Measurements from ENCODE around the gene RPGRIP1L. TPM values are rescaled to one million over a fixed set of nuclear protein-coding genes. Genes with fewer than 3 reads are reported as not detected.

RPGRIP1L gene
- total RNA-seq, 1 experiment from 2014 or later: 10.3 TPM

DNA sequence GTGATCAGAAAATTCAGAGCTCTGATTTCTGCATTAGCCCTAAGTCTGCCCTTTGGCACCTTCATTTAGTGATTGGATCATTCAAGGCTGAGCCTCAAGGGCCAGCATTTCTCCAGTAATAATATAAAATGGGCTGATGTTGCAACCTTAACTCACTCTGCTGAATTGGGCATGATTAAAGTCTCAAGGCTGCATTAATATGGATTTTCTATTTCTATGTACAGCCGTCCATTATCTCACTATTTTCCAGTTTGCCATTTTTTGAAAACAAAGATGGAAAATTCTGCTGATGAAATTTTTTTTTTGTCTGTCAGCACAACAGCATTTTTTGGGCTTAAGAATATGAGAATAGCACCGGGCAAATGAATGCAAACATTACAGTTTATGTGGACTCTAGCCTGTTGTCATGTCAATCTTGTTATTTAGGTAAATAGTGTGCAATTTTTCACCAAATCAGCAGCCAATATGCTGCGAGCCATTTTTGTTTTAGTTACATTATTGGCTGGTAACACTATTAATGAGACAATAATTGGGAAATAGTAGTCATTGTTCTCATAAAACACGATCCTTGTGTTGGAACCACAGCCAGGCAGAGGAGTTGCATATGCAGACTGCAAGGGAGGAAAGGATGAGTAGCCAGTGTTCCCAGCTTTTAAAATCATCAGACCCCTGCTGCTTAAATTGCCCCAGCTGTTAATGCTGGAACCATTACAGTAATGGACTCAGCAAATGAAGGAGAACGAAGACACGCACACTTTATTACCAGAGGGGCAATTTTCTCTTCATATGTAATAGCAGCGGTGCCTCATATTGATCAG, 10.8 kb upstream of the RPGRIP1L start (continued):
- TF ChIP-seq, protein P1, sequence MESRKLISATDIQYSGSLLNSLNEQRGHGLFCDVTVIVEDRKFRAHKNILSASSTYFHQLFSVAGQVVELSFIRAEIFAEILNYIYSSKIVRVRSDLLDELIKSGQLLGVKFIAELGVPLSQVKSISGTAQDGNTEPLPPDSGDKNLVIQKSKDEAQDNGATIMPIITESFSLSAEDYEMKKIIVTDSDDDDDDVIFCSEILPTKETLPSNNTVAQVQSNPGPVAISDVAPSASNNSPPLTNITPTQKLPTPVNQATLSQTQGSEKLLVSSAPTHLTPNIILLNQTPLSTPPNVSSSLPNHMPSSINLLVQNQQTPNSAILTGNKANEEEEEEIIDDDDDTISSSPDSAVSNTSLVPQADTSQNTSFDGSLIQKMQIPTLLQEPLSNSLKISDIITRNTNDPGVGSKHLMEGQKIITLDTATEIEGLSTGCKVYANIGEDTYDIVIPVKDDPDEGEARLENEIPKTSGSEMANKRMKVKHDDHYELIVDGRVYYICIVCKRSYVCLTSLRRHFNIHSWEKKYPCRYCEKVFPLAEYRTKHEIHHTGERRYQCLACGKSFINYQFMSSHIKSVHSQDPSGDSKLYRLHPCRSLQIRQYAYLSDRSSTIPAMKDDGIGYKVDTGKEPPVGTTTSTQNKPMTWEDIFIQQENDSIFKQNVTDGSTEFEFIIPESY (IDR thresholded peaks at IDR 0.05; ENCODE audit: extremely low read depth, insufficient replicate concordance, low read length): no peak
- TF ChIP-seq CEBPB (IDR thresholded peaks at IDR 0.05; ENCODE audit: low read depth): no peak

DNA sequence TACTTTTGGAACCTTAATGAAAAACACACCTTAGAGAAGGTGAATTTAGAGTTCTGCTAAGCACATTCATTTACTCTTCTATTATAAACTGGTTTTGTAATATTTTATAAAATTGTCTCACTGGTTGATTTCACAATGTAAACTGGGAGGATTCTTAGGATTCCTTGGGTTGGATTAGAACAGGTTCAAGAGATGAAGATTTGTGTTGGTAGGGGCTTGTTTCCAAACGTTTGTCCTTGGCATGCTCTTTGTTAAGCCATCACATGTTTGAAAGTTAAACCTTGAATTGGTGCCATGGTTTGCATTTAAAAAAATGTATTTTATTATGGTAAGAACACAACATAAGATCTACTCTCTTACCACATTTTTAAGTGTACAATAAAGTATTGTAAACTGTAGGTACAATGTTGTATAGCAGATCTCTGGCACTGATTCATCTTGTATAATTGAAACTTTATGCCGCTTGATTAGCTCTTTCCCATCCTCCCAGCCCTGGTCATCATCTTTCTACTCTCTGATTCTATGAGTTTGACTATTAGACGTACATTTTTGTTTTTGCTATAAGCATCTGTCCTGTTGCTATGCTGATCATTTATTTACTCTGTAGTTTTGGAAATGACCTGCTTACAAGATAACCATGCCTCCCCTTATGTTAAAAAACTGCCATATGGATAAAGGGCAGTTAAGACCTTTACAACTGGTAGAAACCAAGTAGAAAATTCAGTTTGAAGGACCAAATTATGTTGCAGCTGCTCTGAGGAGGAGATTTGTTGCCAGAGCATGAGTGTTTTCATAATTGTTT, 9.9 kb upstream of the RPGRIP1L start:
- Histone ChIP-seq H3K9me3 (ENCODE audit: control insufficient read depth in 1 of 2, insufficient read depth in 1 of 2, low read depth in 1 of 2, low read length in 2 of 2) (no peaks in the 10 kb centered on the region), H3K9ac (ENCODE audit: low read length) (no peak overlapping the region), H2AFZ (ENCODE audit: low read depth, low read length, poor library complexity, severe bottlenecking) (no peak overlapping the region), H3K9me2 (ENCODE audit: insufficient read depth) (no peaks in the 10 kb centered on the region), H3K4me1 (ENCODE audit: control insufficient read depth in 1 of 2, insufficient read depth in 2 of 2, low read length in 2 of 2) (no peaks in the 10 kb centered on the region), H3K36me3 (ENCODE audit: control insufficient read depth in 1 of 2, insufficient read depth in 2 of 2, low read length in 2 of 2) (no peaks in the 10 kb centered on the region), H3K27me3 (ENCODE audit: insufficient read depth, low read length) (no peaks in the 10 kb centered on the region), H3K79me2 (ENCODE audit: insufficient read depth, low read length) (peaks cover 75% of the 10 kb centered on the region), H3K4me2 (ENCODE audit: low read length) (no peak overlapping the region), H3K27ac (ENCODE audit: low read depth, low read length) (no peak overlapping the region), H3K4me3 (replicated peaks in 1 of 2; ENCODE audit: low read depth in 1 of 2, low read length in 2 of 2) (no peak overlapping the region), H4K20me1 (ENCODE audit: insufficient read depth) (no peaks in the 10 kb centered on the region)
- intact Hi-C loops (cut with micrococcal nuclease): no loop called here
- ATAC-seq: no peak
- TF ChIP-seq EZH2phosphoT487 (IDR thresholded peaks at IDR 0.05; ENCODE audit: borderline replicate concordance) (no peak), ELF1 (IDR thresholded peaks at IDR 0.05; ENCODE audit: borderline replicate concordance, low read depth) (no peak), EZH2 (IDR thresholded peaks at IDR 0.05) (no peak), JUND (IDR thresholded peaks at IDR 0.05) (no peak), FOSL1 (IDR thresholded peaks at IDR 0.05; ENCODE audit: low read depth) (no peak), SRF (IDR thresholded peaks at IDR 0.05; ENCODE audit: low read depth) (no peak), POLR2A (IDR thresholded peaks at IDR 0.05; ENCODE audit: borderline replicate concordance, extremely low read depth, insufficient read depth, insufficient read length) (no peak), YY1 (IDR thresholded peaks at IDR 0.05; ENCODE audit: extremely low read depth, insufficient replicate concordance, low read depth, low read length) (no peak), CEBPB (IDR thresholded peaks at IDR 0.05; ENCODE audit: low read depth) (no peak)
- ChIA-PET RAD21 (ENCODE audit: low non-redundant PET in 1 of 2, low total read pairs in 2 of 2, uncharacterized antibody in 2 of 2, unreplicated experiment in 2 of 2) (no interaction called here), POLR2A (no interaction called here), CTCF (no interaction called here)
- no peak for DNase-seq (ENCODE audit: low read depth, low spot score)
- BruUV-seq (replicated peaks): no TSS peak

Data from HCT116 (cell line).